GM19023 (cell line): ENCODE measurements around the gene FHDC1.

Source experiments
- ATAC-seq: cut with Tn5 transposase; IDR thresholded peaks from one replicate; pipeline ENCODE4 v1.9.1; 2021; ENCODE audit warnings: mild to moderate bottlenecking, moderate library complexity; ENCODE audit not compliant: unreplicated experiment

FHDC1 gene

DNA sequence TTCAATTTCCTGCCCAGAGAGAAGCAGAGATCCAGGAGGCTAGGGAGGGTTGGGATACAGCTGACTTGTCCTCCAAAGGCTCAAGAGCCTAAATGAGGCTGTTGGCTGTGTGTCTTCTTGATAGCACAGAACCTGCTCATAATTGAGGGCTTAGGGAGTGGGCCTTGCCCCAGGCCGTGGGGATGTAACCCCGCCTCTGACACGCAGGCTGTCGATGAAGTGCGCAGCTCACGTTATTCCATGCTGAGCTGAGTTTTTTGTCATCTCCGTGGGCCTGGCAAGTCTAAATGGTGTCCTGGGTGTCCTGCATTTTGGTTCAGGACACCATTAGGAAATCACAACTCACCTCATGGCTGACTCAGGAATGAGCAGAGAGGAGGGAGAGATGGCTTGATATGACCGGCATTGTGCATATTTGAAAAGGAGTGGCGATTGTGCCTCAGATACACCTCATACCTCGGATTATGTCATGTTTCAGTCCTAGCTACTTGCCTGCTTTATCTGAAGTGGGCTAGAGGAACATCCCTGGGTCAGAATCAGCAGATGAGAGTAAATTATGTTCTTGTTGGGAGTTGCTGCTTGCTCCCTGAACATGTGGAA is 43.7 kb downstream of the FHDC1 start:
- ATAC-seq: no peak

DNA sequence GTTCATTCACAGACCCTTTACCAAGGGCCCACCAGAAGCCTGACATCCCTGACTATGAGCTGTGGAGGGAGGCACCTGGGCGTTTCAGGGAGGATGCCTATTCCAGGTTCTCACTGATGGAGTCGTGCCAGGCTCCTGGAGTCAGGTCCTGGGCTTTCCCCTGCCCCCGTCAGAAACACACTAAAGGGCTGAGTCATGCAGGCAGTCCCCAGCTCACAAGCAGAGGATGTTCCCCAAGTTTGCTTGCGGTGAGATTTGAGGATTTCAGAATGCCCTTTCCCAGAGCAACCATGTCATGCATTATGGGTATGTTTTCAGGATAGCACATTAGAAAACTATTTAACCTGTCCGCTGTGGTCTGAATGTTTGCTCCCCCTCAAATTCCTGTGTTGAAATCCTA is 45.2 kb downstream of the FHDC1 start:
- ATAC-seq: no peak

DNA sequence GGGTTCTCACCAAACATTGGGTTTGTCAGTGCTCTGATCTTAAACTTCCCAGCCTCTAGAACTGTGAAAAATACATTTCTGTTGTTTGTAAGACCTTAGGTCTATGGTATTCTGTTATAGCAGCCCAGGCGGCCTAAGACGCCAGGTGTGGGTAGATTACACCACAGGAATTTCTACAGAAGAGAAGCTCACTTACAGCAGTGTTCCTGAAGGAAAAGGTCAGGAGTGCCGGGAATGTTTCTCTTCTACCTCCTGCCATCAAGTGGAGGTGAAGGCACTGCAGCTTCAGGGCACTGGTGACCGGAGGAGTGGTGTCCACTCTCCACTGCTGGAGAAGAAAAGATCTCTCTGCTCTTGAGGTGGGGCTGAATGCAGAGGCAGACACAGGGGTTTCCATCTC is 45.7 kb downstream of the FHDC1 start:
- ATAC-seq: no peak

DNA sequence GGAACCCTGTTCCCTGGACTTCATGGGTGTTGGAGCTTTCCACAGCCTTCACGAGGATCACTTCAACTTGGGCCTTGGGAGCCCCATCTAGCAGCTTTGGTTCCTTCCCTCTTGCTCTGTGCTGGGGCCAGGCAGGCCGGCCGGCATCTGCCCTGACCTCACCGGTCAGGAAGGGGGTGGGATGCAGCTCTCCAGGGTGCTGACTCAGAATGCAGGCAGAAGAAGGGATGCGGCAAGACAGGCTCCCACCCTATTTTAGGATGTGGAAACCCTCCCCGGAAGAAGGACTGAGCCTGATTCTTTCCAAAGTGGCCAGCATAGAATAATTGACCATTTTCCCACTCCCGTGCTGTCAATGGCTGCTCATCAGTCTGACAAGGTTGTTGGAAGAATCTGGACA is 47.1 kb downstream of the FHDC1 start:
- no peak for ATAC-seq

DNA sequence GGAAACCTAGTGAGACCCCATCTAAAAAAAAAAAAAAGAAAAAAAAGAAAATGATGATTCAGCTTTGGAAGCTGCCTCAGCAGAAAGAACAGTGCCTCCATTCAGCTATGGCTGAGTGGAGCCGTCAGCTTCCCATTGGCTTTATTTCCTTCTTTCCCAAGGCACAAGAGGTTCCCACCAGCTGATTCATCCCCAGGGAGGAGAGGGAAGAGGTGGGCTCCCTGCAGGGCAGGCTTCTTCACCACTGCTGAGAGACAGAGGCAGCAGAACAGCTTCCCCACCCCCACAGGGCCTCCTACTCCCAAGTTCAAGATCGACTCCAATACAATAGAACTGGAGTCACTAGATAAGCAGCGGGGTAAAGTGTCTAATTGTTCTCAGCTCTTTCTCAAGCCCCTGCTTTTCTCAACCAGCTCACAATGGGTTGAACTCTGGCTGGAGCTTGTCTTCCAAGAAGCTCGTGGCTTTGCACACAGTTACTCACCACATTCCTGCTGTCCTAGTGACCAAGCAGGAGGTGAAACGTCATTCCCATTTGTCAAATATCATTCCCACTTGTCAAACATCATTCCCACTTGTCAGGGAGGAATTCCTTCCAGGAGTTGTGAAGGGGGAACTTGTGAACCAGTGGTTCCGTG is 47.8 kb downstream of the FHDC1 start:
- ATAC-seq: no peak

DNA sequence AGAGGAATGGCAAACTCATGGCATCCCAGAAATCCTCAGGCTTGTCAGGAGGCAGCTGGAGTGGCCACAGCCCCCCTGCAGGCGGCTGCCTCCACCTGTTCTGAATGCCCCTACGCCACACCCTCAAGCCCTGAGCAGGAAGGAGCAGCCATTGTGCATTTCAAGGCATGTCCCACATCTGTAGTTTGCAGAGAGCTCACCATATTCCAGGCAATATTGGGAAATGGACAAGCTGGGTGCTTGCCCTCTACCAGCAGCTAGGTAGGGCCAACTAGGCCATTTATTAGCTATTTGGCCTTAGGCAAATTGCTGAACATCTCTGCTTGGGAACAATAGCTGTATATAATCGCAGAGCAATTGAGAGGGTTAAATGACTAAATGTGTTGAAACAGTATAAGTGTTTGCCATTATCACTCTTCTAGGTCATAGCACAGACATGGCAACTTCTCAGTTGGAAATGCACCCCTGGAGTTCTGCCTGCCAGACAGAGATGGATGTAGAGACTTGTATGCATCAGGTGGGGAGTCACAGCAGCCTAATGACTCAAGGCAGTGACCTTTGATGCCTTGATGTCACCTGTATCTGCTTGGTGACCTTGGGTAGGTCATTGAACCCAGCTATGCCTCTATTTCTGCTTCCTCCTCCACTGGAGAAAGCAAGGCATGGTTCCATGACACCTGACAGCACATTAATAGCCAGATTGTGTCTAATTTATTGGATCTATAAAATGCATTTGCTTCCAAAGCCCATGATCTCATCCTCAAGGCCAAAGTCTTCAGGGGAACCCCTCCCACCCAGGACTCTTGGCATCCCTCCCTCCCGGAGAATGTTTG is 52.8 kb downstream of the FHDC1 start:
- ATAC-seq: no peak

DNA sequence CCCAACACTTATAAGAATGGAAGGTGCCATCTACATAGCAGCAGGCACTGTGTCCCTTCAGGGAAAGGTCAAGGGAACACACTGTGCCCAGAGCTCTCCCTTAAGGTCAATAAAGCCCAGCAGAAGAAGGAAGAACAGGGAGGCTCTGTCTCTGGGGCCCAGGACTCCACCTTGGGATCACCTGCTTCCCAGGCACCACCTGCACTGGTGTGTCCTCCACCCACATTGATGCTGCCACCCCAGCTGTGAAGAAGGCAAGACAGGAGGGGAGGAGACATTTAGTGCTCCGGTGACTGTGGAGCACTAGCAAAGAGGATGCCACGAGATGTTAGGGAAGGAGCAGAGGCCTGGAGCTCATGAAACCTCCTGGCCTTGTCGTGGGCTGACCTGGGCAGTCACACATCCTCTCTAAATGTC is 53.4 kb downstream of the FHDC1 start:
- ATAC-seq: no peak

DNA sequence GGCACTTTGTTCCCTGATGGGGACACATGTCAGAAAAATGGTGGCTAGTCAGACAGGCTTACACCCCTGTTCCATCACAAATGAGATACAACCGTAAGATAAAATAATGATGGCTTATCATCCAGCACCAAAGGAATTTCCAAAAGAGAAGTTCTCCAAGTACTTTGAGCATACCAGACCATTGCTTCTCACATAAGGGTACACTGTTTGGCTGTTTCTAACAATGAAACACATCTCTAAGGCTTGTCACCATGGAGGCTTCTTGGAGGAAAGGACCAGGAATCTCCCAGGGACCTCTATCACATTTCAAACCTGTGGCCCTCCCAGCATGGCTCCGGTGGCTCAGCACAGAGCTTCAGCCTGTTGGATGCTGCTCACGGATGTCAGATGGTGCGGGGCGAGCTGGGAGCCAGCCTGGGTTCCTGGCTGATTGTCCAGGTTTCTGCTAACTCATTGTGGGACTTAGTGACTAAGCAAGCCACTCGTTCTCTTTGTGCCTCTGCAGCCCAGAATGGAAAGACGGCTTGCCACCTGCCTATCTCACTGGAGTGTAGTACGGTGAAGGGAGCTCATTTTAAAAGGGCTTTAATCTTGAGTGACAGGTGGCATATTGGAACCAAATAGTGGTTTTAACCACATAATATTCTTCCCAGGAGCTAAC is 54.5 kb downstream of the FHDC1 start:
- ATAC-seq: no peak

DNA sequence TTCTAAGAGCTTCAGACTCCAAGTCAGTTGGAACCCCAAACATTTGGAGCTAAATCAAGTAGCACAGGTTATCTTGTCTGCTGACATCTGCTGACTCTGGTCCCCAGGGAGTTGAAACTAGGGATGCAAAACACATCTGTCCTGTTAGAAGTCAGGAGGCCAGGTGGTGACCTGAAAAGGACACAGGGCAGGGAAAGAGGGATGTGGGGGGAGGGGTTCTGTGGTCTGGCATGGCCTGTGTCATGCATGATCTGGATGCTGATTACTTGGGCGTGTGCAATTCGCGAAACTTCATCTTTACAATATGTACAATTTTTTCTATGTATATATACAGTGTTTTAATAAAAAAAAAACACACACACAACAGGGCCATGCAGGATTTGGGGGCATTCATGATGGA is 55.3 kb downstream of the FHDC1 start:
- no peak for ATAC-seq

DNA sequence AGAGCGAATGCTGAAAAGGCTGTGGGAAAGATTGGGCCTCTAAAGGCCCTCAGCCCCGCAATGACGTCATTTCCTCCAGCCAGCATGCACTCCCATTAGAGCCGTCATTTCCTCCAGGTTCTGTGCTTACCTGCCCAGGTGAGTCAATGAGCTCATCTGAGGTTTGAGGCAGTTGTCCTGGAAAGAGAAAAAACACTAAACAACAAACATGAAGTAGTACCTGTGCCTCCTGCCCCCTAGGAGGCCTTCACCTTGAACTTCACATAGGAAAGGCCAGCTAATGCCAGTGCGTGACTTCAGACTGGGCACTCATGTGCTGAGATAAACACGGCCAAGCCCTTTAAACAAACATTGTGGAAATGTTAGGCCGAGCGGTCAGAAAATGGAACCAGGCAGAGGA is 55.9 kb downstream of the FHDC1 start:
- ATAC-seq: no peak

DNA sequence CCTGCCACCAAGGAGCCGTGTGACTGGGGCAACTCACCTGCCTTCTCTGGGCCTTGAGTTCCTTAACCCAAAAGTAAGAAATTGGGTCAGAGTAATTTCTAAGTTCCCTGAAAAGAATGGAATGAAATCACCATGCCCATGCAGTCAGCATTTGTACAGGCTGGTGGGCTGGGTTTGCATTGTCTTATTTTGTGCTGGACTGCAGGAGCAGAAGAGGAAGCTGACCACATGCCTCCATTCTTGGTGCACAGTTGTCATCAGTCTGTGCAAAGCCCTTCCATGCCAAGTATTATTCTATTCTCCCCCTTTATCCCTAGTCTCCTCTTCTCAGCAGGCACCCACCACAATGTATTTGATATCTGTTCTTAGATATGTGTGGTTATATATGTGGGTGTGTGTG is 56.3 kb downstream of the FHDC1 start:
- no peak for ATAC-seq

DNA sequence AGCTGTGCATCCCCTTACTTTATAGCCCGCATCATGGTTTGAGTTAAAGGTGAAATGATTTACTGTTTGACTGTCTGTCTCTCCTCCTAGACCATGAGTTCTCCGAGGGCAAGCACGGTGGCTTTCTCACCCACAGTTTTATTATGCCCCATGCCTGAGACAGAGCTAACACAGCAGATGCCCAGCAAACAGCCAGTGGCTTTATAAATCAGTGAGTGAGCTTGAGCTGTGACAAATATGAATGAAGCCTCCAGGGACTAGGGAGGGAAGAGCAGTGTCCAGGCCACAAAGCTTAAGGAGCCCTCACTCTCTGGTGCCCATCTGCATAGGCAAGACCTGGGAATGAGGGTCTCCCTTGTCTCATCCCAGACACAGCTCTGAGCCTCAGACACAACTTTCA is 57.9 kb downstream of the FHDC1 start:
- ATAC-seq: no peak

DNA sequence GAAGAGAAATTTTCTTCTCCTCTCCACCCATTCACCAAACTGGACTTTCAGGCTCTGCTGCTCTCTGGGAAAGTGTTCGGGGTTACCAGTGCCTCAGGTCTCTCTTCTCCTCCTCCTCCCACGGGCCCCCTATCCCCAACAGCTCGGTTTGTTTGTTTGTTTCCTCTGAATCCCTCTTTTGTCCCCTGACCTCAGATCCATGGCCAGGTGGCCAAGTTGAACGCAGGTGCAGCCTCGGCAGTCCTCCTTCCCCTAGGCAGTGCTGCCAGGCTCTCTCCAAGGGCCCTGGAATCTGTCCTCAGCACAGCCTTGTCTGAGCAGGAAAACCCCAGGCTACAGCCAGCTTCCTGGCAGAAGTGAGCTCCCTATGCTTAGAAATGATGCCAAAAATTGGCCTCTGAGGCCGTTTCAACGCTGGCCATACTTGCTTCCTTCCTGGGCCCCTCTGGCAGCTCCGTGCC is 60.0 kb downstream of the FHDC1 start:
- no peak for ATAC-seq

DNA sequence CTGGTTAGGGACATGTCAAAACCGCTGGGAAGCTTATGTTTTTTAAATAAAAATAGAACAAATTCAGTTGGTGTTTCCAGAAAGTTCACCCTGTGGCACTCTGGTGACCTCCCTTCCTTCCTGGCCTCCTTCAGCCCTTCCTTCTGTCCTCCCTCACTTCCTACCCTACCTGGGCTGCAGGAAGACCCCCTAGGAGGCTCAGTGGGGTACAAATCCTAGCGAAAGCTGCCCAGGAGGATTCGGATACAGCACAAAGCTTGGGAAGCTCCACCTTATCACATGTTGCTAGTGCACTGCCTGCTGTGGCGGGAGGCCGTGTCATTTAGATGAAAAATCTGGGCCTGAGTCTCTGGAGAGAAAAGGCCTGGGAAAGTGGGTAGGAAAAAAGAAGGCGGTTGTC is 60.5 kb downstream of the FHDC1 start:
- ATAC-seq: no peak

DNA sequence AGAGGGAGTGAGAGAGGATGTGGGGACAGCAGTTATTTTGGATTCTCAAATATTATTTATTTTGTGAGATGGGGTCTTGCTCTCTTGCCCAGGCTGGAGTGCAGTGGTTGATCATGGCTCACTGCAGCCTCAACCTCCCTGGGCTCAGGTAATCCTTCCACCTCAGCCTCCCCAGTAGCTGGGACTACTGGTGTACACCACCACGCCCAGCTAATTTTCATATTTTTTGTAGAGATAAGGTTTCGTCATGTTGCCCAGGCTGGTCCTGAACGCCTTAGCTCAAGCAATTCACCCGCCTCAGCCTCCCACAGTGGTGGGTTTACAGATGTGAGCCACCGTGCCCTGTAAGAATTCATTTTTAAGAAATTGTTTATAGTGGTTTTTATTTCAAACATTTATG is 61.2 kb downstream of the FHDC1 start:
- ATAC-seq: no peak

DNA sequence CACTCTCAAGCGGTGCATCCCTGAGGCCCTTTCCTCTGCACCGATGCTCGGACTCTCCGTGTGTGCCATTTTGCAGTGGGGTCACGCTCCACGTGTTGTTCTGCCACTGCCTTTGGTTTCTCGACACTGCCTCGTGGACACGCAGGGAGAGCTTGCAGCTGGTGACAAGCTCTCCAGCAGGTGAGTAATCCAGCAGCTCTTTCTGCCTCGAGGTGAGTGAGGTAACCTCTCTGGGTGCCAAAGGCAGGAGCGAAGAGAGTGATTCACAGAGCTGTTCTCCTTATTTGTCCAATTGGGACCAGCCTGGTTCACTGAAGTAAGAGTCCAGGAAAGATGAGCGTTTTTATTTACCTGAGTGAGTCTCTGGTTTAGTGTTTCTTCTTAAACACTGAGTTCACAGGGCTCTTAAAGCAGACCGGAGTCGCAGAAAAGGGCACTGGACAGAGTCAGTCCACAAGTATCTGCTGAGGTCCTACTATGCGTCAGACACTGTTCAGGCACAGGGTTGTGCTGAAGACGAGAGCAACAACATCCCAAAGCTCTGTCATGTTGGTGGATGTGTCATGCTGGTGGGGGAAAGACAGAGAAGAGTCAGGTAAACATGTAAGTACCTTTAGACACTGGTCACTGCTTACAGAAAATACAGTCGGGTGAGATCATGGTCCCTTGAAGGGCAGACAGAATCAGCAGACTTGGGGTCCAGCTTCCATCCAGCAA is 61.8 kb downstream of the FHDC1 start:
- ATAC-seq: no peak

DNA sequence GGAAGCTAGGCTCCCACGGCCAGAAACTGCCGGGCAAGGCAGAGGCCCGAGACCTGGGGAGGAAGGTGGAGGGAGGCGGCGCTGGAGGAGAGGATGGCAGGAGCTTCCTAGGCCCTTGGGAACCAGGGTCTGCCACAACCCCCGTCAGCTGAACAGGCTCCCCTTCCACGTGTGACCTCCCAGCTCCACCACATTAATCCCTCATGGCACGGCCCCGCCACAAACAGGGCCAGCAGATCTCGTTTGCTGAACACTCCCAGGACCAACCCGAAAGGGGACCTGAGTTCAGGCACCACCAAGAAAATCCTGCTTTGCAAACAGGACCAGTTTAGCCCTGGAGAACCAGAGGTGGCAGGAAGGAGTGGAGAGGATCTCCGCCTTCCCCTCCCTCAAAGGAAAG is 62.7 kb downstream of the FHDC1 start:
- ATAC-seq: no peak

DNA sequence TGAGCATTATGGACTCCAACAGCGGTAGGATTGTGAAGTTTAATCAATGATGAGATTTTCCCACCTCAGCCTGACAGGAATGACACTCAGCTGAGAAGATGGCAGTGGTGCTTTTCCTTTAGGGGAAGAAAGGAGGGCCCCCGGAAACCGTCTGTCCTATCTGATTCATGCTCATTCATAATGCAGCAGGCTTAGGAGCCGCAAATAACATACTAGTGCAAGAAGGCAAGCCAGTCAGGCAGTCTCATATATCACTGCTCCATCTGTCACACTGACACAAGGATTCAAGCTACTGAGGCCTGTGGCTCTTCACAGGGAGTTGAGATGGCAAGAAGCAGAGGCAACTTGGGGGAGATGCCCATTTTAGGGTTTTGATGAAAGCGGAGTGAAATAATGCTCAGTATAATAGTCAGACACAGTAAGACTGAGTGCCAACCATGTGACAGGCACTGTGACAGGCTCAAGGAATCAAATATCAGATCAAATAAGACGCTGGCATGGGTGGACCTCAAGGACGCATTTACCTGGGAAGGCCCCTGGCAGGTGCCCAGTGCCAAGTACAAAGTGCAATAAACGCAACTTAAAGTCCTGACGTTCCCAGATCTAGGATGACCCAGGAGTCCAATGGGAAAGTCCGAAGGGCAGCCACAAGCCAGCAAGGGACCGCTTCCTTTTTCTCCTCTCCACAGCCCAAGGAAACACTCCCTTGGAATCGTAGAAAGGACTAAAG is 63.4 kb downstream of the FHDC1 start:
- no peak for ATAC-seq

DNA sequence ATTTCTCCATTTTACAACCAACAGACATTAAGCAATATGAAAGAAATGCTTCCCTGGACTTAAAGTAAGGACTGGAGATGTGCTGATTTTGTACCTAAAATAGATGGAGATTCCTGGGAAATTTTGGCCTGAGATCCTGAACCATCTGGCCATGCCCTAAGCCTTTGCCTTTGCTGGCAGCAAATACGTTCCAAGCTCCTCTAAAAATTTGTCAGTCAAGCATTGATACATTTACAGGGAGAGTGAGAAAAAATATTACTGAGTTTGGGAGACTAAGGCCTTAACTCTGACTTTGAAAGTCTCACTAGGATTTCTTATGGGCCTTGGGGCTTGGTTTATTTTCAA is 63.9 kb downstream of the FHDC1 start:
- ATAC-seq: no peak

DNA sequence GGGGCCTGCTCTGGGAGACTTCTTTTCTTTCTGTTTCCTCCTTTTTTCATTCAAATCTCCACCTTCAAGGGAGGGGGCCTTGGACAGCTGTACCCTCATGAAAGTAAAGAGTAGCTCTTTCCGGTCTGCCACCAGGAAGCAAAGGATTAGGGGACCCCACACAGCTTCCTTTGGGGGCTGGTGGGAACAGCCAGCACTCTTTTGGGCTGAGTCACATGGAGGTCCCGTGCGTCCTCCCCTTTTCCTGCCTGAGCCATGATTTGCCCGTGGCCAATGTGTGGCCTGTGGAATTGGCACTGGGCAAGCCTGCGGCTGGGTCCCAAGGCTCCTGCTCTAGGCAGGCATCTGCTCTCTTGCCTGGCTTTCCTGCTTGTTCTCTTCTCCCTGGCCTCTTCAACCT is 65.5 kb downstream of the FHDC1 start:
- no peak for ATAC-seq
